NCI-H2196 treated with DMSO at 0.1 percent for 48 hours (cell line): ENCODE data around the gene SYT3.
"Not testable (repeated sequence)": the region's sequence is repeated elsewhere in the genome, so short reads cannot be mapped to it uniquely, and the experiment has no call there.

ENCODE experiments used
- DNase-seq: peaks from one replicate; lab custom pipeline; 2025; ENCODE audit not compliant: unreplicated experiment; lab: John Stamatoyannopoulos, UW

The SYT3 gene

GRCh38 chr19:50640368-50640767, 687 bp upstream of the SYT3 start:
- DNase-seq = no peak

GRCh38 chr19:50638600-50638999, 1.1 kb downstream of the SYT3 start:
- DNase-seq = no peak

DNA sequence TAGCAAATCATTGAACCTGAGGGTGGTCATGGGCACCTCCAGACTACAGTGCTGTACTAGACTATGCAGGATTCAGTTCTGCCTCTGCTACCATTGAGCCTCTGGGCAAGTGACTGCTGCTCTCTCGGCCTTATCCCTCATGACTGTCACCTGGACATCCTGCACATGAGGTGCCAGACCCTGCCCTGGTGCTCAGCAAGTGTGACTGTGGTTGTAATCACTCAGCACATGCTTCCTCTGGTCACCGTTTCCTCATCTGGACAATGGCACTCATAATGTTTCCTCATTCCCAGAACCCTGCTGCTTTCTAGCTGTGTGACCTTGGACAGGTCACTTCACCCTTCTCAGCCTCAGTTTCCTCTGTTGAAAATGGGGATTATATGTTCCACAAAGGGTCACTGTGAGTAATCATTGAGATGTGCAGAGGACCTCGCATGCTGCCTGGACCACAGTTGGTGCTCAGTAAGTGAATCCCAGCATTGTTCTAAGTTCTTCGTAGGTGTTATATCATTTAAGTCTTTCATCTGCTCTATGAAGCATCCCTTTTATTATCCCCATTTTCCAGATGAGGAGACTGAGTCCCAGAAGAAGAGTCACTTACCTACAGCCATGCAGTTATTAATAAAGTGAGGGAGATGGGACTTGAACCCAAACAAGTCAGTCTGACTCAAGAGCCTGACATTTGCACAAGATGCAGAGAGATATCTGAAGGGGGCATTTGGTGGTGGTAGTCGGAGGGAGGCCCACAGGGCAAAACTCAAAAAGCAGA, 3.2 kb downstream of the SYT3 start:
- no peak for DNase-seq

DNA sequence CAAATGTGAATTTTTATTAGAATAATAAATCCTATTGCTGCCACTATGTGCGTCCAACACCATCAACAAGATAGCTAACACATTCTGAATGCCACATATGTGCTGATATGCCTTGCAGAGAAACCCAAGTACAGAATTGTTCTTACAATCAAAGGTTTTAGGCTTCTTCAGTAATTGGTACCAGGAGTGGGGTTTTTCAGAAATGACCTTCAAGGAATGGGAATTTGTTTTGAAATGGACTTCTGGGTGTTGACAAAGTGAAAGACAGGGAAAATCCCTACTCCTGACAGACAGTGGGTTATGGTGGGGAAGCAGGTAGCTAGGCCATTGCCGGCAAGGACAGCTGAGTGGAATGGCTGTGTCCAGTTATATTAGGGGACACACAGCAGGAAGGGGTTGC, 5.7 kb downstream of the SYT3 start:
- DNase-seq = no peak

DNA sequence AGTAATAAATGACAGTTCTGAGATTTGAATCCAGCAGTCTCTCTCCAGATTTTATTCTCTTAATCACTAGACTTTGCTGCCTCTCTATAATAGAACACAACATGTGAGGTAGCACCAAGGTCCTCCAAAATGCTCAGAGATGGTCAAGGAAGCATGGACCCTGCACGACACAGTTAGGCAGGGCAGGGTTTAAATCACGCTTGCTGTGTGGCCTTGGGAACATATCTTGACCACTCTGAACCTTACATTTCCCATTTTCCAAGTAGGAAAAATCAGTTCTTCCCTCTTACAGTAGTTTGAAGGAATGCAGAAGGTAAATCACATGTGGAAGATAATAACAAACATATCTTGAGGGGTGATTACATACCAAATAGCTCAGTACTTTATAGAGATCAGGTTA, 6.3 kb downstream of the SYT3 start:
- no peak for DNase-seq

DNA sequence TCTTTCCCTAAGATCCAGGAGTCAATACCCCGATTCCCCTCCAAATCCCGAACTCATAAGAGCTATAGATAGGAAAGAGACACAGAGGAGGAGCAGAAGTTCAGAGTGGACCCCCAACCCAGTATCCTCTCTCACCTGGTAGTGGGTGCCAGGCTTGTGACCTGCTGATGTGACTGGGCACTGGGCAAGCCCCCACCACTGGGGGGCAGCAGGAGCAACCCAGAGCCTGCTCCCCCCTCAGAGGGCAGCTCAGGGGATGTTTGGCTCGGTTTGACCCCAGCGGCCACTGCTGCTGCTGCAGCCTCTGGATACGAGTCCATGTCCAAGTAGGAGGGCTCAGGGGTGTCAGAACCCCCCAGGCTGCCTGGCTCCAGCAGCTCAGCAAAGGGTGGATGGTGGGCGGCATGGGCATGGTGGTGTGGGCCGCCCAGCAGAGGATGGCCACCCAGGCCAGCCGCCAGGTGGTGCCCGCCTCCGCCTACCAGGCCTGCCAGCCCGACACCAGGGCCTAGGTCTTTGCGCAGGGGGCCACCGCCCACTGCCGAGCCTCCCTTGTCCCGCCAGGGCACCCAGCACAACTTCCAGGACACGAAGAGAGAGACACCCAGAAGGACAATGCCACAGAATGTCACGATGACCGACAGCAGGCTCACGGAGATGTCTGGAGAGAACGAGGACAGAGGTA, 7.4 kb downstream of the SYT3 start:
- no peak for DNase-seq

DNA sequence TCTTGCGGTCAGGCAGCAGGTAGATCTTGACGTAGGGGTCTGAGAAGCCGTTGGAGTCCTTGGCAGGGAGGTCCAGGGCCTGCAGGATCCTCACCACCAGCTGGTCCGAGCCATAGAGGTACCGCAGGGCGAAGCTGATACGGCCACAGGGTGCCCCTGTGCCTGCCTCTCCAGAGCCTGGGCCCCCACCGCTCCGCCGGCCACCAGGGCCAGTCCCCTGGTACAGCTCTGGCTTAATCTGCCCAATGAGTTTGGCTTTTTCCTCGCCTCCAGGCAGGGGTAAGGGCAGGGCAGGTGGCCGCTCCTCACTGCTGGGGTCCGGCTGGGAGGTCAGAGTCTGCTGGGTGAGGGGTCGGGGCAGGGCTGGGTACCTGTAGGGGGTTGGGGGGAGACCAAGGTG, 9.9 kb downstream of the SYT3 start:
- DNase-seq = no peak

DNA sequence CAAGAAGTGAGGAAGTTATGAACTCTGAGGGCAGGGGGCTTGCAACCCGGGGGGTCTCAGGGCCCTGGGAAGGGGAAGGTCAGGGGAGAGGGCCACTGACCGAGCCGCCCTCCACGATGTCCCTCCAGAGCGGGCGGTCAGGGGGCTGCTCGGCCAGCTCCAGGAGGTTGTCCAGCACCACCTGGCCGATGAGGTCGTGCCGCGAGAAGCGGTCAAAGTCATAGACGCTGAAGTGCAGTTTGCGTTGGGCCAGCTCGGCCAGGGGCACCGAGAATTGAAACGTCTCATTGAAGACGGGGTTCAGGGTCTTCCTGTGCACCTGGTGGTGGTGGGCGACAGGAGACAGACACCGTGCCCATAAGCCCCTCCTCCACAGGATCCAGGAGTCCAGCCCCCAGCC, 10.5 kb downstream of the SYT3 start:
- no peak for DNase-seq

- no peak for DNase-seq
These were observed 11.1 kb downstream of the SYT3 start for GRCh38 chr19:50628551-50628950.

- DNase-seq = no peak
These were observed 11.5 kb downstream of the SYT3 start for GRCh38 chr19:50628146-50628545.

GRCh38 chr19:50626795-50627194, 12.9 kb downstream of the SYT3 start:
- no peak for DNase-seq

- no peak for DNase-seq
These were observed 13.7 kb downstream of the SYT3 start for GRCh38 chr19:50626011-50626410.

DNA sequence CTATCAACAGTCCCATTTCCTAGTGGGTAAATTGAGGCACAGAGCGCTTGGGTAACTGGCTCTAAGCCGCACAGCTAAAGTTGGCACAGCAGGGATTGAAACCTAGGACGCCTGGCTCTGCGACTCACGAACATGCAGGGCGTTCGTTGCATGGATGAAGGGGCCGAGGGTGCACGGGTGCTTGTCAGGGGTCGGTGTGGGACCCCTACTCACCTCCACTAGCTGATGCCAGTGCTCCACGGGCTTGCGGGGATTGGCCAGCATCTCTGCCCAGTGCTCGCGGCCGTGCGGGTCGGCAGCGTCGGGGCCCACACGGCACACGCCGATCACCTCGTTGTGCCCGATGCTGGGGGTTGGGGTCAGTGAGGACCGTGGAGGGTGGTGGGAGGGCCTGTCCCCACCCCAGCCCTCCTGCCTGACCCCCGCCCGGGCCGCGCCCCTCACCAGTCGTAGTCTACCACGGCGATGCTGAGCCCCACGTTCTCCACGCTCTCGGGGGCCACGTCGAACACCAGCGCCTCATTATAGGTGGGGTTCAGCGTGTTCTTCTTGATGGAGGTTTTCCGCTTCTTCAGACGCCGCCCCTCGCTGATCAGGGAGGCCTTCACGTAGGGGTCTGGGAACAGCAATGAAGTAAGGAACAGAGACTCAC, 14.6 kb downstream of the SYT3 start:
- no peak for DNase-seq

DNA sequence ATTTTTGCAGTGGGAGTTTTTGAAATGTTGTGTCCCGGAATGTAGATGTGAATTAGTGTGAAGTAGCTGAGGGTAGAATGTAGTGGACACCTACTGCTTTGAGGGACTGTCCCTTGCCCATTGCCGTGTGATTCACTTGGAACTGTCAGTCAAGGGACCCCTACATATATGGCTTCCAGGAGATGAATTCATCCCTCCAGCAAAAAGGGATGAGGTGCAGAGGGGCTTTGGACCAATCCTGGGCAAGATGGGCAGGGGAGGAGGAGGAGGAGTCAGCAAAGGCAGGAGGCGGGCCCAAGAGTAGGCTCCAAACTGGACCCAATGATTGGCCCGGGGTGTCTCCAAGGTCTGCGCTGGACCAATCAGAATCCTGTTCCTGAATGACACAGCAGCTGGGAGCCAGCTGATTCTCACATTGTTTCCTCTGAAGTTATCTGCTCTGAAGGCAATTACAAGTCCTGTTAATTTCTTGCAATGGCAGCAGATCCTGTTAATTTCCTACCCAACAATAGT, 19.2 kb downstream of the SYT3 start:
- DNase-seq = not testable (repeated sequence)

DNA sequence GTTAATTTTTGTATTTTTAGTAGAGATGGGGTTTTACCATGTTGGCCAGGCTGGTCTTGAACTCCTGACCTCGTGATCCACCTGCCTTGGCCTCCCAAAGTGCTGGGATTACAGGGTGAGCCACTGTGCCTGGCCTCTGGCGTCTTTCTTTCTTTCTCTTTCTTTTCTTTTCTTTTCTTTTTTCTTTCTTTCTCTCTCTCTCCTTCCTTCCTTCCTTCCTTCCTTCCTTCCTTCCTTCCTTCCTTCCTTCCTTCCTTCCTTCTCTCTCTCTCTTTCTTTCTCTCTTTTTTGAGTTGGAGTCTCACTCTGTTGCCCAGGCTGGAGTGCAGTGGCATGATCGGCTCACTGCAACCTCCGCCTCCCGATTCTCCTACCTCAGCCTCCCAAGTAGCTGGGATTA, 20.5 kb downstream of the SYT3 start:
- not testable (repeated sequence) for DNase-seq

- not testable (repeated sequence) for DNase-seq
These were observed 21.3 kb downstream of the SYT3 start for GRCh38 chr19:50618379-50618778.

DNA sequence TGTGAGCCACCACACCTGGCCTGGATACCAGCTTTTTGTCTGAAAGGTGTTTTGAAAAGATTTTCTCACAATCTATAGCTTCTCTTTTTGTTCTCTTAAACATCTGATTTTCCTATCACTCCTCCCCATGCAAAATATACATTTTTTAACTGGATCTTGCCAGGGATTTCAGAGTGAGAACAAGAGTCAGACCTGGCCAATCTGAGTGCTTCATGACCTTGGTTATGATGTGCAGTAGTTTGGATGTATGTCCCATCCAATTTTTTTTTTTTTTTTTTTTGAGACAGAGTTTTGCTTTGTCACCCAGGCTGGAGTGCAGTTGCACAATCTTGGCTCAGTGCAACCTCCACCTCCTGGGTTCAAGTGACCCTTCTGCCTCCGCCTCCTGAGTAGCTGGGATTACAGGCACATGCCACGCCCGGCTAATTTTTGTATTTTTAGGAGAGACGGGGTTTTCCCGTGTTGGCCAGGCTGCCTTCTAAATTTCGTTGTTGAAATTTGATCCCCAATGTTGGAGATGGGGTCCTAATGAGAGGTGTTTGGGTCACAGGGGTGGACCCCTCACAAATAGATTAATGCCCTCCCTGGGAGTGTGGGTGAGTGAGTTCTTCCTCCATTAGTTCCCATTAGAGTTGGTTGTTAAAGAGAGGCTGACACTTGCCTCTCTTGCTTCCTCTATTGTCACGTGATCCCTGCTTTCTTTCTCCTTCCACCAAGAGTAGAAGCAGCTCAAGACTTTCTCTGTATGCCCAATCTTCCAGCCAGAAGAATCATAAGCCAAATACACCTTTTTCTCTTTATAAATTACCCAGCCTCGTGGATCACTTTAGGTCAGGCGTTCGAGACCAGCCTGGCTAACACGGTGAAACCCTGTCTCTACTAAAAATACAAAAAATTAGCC, 26.9 kb downstream of the SYT3 start:
- DNase-seq = not testable (repeated sequence)

GRCh38 chr19:50607874-50608785, 31.6 kb downstream of the SYT3 start:
- DNase-seq = no peak

DNA sequence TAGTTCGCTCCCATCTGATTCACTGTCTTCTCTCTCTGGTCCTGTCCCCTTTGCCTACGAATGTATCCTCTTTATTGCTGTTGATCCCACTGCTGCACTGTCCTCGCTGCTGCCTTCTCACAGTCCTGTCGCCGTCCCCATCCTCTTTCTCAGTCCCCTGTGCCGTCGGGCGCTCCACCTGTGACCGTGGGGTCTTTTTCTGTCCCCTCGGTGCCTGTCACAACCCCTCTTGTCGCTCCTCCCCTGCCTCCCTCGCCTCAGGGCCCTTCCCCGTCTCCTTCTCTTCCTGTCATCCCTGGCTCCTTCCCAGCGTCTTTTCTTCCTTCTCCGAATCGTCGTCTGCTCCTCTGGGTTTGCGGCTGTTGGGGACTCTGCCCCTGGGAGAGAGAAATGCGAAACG, 32.3 kb downstream of the SYT3 start:
- DNase-seq = no peak
